ENCODE data around the gene ENPP6.

The ENPP6 gene

DNA sequence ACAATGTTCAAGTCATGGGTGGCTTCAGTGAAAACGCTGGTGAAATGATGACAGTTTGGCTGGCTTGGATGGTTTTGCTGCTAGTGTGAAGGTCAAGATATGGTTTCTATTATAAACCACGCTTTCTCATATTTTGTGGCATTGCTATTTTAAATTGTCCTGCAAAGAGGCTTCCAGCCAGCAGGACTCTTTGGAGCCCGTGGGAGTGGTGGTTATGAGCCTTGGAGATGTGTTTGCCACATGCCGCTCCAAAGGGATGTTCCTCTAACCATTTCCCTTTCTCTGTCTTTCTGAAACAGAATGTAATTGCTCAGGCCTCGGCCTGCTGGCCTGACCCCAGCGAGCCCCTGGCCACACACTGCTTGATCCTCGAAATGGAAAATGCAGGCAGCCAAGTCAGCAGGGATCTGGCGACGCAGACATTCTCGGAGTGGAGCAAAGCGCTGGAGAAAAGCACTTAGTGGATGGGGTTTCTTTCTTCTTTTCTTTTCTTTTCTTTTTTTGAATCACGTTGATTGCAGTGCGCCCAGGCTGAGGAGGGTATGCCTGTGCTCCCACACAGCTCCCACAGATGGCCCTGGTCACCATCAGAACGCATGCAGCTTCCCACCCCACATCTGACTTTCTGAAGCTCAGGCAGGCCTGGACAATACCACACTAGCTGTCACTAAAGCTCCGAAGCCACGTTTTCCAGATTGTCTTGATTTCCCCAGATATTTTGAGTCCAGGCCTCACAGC lies 114.0 kb downstream of the ENPP6 start:
- Histone ChIP-seq H3K9me3 (ENCODE audit: insufficient read depth, low read length) (no peaks in the 10 kb centered on the region), H4K20me1 (ENCODE audit: low read depth, low read length) (no peaks in the 10 kb centered on the region), H3K9ac (ENCODE audit: low read length) (no peak overlapping the region), H3F3A (ENCODE audit: insufficient read depth) (no peaks in the 10 kb centered on the region), H3K27ac (ENCODE audit: low read depth, low read length) (no peak overlapping the region), H3K79me2 (ENCODE audit: insufficient read depth, low read length) (no peaks in the 10 kb centered on the region), H2AFZ (ENCODE audit: low read depth, low read length, severe bottlenecking) (no peak overlapping the region), H3K4me3 (ENCODE audit: insufficient read depth, low read length, poor library complexity, severe bottlenecking) (no peak overlapping the region), H3K9me2 (replicated peaks; ENCODE audit: insufficient read depth, low read length) (no peaks in the 10 kb centered on the region), H3K27me3 (ENCODE audit: low read length) (no peaks in the 10 kb centered on the region), H3K4me2 (ENCODE audit: low read depth, low read length, poor library complexity, severe bottlenecking) (no peak overlapping the region), H3K36me3 (ENCODE audit: low read length) (no peaks in the 10 kb centered on the region)
- TF ChIP-seq, protein P1, sequence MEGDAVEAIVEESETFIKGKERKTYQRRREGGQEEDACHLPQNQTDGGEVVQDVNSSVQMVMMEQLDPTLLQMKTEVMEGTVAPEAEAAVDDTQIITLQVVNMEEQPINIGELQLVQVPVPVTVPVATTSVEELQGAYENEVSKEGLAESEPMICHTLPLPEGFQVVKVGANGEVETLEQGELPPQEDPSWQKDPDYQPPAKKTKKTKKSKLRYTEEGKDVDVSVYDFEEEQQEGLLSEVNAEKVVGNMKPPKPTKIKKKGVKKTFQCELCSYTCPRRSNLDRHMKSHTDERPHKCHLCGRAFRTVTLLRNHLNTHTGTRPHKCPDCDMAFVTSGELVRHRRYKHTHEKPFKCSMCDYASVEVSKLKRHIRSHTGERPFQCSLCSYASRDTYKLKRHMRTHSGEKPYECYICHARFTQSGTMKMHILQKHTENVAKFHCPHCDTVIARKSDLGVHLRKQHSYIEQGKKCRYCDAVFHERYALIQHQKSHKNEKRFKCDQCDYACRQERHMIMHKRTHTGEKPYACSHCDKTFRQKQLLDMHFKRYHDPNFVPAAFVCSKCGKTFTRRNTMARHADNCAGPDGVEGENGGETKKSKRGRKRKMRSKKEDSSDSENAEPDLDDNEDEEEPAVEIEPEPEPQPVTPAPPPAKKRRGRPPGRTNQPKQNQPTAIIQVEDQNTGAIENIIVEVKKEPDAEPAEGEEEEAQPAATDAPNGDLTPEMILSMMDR (IDR thresholded peaks at IDR 0.05; ENCODE audit: insufficient read depth, low read length, poor library complexity, severe bottlenecking): no peak
- TF ChIP-seq EZH2phosphoT487 (conservative IDR thresholded peaks at IDR 0.05; ENCODE audit: low read length): no peak

DNA sequence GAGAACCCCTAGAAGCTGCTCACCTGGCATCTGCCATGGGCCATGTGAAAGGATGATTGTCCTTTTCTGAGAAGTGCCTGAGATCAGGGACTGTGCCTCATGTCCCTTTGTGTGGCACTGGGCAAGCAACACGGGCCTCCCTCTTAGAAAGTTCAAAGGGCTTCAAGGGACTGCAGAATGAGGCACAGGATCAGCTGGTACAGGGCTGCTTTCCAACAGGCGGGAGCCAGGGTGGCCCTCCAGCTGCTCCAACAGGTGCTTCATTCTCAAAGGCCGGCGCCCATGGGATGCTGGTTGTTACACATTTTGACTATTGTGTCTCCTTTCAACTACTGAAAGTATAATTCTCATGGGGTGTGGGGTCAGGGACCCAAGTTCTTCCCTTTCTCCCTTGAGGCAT lies 114.7 kb downstream of the ENPP6 start:
- H3F3A ChIP-seq (ENCODE audit: insufficient read depth): no peaks in the 10 kb centered on the region
- H3K4me2 ChIP-seq (ENCODE audit: low read depth, low read length, poor library complexity, severe bottlenecking): no peak overlapping the region
- H3K27ac ChIP-seq (ENCODE audit: low read depth, low read length): no peak overlapping the region
- H3K36me3 ChIP-seq (ENCODE audit: low read length): no peaks in the 10 kb centered on the region
- H3K9me2 ChIP-seq (replicated peaks; ENCODE audit: insufficient read depth, low read length): no peaks in the 10 kb centered on the region
- H3K79me2 ChIP-seq (ENCODE audit: insufficient read depth, low read length): no peaks in the 10 kb centered on the region
- TF ChIP-seq EZH2phosphoT487 (conservative IDR thresholded peaks at IDR 0.05; ENCODE audit: low read length): no peak
- TF ChIP-seq, protein P1 (IDR thresholded peaks at IDR 0.05; ENCODE audit: insufficient read depth, low read length, poor library complexity, severe bottlenecking): no peak
- H3K9ac ChIP-seq (ENCODE audit: low read length): no peak overlapping the region
- H3K9me3 ChIP-seq (ENCODE audit: insufficient read depth, low read length): no peaks in the 10 kb centered on the region
- H2AFZ ChIP-seq (ENCODE audit: low read depth, low read length, severe bottlenecking): no peak overlapping the region
- H3K4me3 ChIP-seq (ENCODE audit: insufficient read depth, low read length, poor library complexity, severe bottlenecking): no peak overlapping the region
- no peaks in the 10 kb centered on the region for H3K27me3 ChIP-seq (ENCODE audit: low read length)
- no peaks in the 10 kb centered on the region for H4K20me1 ChIP-seq (ENCODE audit: low read depth, low read length)

DNA sequence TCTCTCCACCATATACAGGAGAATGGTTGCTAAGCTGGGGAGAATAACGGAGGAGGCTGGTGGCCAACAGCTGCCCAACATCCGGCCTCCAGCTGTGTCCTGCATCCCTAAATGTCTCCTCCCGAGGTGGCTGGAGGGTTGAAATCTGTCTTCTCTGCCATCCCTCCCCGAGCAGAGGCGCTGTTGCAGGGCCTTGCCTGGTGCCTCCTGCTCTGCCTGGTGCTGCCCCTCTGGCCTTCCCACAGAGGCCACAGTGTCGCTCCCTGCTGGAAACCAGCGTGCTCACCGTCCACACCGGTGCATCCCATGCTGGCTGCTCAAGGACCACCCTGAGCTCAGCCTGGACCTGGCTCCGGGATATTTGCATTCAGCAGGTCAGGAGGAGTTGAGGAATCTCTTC lies 115.2 kb downstream of the ENPP6 start:
- Histone ChIP-seq H3K9me2 (replicated peaks; ENCODE audit: insufficient read depth, low read length) (no peaks in the 10 kb centered on the region), H3F3A (ENCODE audit: insufficient read depth) (no peaks in the 10 kb centered on the region), H3K79me2 (ENCODE audit: insufficient read depth, low read length) (no peaks in the 10 kb centered on the region), H2AFZ (ENCODE audit: low read depth, low read length, severe bottlenecking) (no peak overlapping the region), H3K27me3 (ENCODE audit: low read length) (no peaks in the 10 kb centered on the region), H3K4me3 (ENCODE audit: insufficient read depth, low read length, poor library complexity, severe bottlenecking) (no peak overlapping the region), H3K36me3 (ENCODE audit: low read length) (no peaks in the 10 kb centered on the region), H3K9ac (ENCODE audit: low read length) (no peak overlapping the region), H4K20me1 (ENCODE audit: low read depth, low read length) (no peaks in the 10 kb centered on the region), H3K9me3 (ENCODE audit: insufficient read depth, low read length) (no peaks in the 10 kb centered on the region), H3K27ac (ENCODE audit: low read depth, low read length) (no peak overlapping the region), H3K4me2 (ENCODE audit: low read depth, low read length, poor library complexity, severe bottlenecking) (no peak overlapping the region)
- TF ChIP-seq, protein P1 (IDR thresholded peaks at IDR 0.05; ENCODE audit: insufficient read depth, low read length, poor library complexity, severe bottlenecking): no peak
- no peak for TF ChIP-seq EZH2phosphoT487 (conservative IDR thresholded peaks at IDR 0.05; ENCODE audit: low read length)
